ENCODE data around the gene GIMAP5. TPM values are rescaled to one million over a fixed set of nuclear protein-coding genes. Genes with fewer than 3 reads are reported as not detected.

GIMAP5 gene
- total and polyA plus RNA-seq, 9 of the 15 experiments (the other 6 are each of a cell fraction or from before 2014, with no cell fraction given) = 0.35 TPM; not detected in 8

DNA sequence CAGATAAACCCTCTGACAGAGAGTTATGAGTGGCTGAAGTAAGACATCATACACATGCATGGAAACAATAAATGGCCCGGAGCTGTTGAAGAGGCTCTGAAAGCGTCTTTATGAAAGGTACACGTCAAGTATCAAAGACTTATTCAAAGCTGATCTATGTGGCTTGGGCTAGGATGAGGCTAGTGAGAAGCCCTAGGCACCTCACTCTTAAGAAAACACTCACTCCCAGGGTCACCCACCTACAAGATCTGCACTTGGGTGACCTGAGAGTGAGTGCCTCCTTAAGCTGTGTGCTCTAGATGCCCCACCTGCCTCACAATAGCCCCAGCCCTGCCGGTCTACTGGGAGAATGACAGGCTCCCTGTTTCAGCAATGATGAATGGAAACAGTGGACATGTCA, 21.9 kb upstream of the GIMAP5 start (continued):
- TF ChIP-seq HDAC1 (IDR thresholded peaks at IDR 0.05) (no peak), ZNF586 (CRISPR knock-in tag; conservative IDR thresholded peaks at IDR 0.05) (no peak), TAF7 (tag; IDR thresholded peaks at IDR 0.05) (no peak), ESRRB (CRISPR knock-in tag; IDR thresholded peaks at IDR 0.05; ENCODE audit: borderline replicate concordance) (no peak), ZFP36 (IDR thresholded peaks at IDR 0.05; ENCODE audit: low read depth, low read length, partially characterized antibody) (no peak), ZBTB7A (IDR thresholded peaks at IDR 0.05; ENCODE audit: borderline replicate concordance, control insufficient read depth, low read depth, low read length) (no peak), U2AF1 (optimal IDR thresholded peaks at IDR 0.05; ENCODE audit: low read depth, low read length) (no peak)
- TF ChIP-seq, protein P1, sequence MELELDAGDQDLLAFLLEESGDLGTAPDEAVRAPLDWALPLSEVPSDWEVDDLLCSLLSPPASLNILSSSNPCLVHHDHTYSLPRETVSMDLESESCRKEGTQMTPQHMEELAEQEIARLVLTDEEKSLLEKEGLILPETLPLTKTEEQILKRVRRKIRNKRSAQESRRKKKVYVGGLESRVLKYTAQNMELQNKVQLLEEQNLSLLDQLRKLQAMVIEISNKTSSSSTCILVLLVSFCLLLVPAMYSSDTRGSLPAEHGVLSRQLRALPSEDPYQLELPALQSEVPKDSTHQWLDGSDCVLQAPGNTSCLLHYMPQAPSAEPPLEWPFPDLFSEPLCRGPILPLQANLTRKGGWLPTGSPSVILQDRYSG (tag; conservative IDR thresholded peaks at IDR 0.05; ENCODE audit: low read depth) = no peak
- TF ChIP-seq, protein P2, sequence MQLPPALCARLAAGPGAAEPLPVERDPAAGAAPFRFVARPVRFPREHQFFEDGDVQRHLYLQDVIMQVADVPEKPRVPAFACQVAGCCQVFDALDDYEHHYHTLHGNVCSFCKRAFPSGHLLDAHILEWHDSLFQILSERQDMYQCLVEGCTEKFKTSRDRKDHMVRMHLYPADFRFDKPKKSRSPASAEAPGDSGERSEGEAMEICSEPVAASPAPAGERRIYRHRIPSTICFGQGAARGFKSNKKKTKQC (CRISPR knock-in tag; IDR thresholded peaks at IDR 0.05) = no peak
- TF ChIP-seq, protein P3, sequence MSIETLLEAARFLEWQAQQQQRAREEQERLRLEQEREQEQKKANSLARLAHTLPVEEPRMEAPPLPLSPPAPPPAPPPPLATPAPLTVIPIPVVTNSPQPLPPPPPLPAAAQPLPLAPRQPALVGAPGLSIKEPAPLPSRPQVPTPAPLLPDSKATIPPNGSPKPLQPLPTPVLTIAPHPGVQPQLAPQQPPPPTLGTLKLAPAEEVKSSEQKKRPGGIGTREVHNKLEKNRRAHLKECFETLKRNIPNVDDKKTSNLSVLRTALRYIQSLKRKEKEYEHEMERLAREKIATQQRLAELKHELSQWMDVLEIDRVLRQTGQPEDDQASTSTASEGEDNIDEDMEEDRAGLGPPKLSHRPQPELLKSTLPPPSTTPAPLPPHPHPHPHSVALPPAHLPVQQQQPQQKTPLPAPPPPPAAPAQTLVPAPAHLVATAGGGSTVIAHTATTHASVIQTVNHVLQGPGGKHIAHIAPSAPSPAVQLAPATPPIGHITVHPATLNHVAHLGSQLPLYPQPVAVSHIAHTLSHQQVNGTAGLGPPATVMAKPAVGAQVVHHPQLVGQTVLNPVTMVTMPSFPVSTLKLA (conservative IDR thresholded peaks at IDR 0.05) = no peak
- TF ChIP-seq, protein P4, sequence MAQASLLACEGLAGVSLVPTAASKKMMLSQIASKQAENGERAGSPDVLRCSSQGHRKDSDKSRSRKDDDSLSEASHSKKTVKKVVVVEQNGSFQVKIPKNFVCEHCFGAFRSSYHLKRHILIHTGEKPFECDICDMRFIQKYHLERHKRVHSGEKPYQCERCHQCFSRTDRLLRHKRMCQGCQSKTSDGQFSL (CRISPR knock-in tag; IDR thresholded peaks at IDR 0.05) = no peak
- TF ChIP-seq, protein P4 (tag; IDR thresholded peaks at IDR 0.05) = no peak

Data from K562 (cell line).